Measurements from ENCODE around the gene STAMBPL1.
"Not testable (repeated sequence)": the region's sequence is repeated elsewhere in the genome, so short reads cannot be mapped to it uniquely, and the experiment has no call there.

Gene STAMBPL1

DNA sequence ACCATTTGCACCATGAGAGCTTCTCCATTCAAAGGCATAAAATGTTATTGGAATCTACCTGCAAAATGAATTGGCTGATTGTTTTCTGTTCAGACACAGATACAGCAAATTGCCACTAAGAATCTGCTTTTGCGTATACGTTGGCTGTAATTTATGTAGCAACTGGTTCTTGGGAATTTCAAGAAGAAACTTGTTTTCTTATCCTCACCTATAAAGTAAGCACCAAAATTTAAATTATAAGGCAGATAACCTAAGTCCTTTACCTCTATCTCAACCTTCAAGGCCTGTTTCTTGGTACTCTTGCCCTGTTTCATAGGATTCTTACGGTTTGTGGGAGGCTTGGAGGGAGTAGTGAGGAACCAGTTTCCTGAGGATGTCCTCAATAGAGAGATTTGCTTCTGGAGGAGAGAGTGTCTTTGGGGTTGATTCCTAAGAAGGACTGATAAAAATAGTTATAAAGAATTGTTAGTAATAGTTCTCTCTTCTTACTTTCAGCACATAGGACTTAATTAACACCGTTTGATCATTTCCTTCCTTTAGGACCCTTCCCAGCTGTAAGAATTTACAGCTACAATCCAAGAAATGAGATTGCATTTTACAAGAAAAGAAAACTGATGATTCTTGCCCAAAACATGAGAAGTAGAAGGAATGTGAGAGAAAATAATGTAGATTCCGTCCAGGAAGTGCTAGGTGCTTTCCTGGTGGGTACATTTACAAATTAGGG lies 2.0 kb downstream of the STAMBPL1 start:
- H3K9me3 ChIP-seq (ENCODE audit: insufficient read depth, low read depth, low read length): no peaks in the 10 kb centered on the region
- no peak overlapping the region for H3K27ac ChIP-seq (ENCODE audit: low read depth, low read length)
- H3K36me3 ChIP-seq (ENCODE audit: insufficient read depth, low read length): no peaks in the 10 kb centered on the region
- no peak overlapping the region for H3K4me3 ChIP-seq (ENCODE audit: low read length)
- H3K9ac ChIP-seq (ENCODE audit: low read depth, low read length): no peak overlapping the region
- 86% methylated on average over 5 of the region's 5 CpGs for WGBS
- peaks cover 34% of the 10 kb centered on the region for H3K27me3 ChIP-seq (ENCODE audit: insufficient read depth, low read length)
- peaks cover 19% of the 10 kb centered on the region for H3K4me1 ChIP-seq (ENCODE audit: insufficient read depth, low read length)

- not testable (repeated sequence) for H3K4me3 ChIP-seq (ENCODE audit: low read length); H3K27ac ChIP-seq (ENCODE audit: low read depth, low read length); H3K9ac ChIP-seq (ENCODE audit: low read depth, low read length); H3K36me3 ChIP-seq (ENCODE audit: insufficient read depth, low read length); H3K9me3 ChIP-seq (ENCODE audit: insufficient read depth, low read depth, low read length)
- peaks cover 19% of the 10 kb centered on the region for H3K4me1 ChIP-seq (ENCODE audit: insufficient read depth, low read length)
- WGBS: 92% methylated on average over 7 of the region's 8 CpGs
- peaks cover 34% of the 10 kb centered on the region for H3K27me3 ChIP-seq (ENCODE audit: insufficient read depth, low read length)
These were observed 2.8 kb downstream of the STAMBPL1 start for GRCh38 chr10:88882646-88883447.

- H3K4me1 ChIP-seq (ENCODE audit: insufficient read depth, low read length): peaks cover 19% of the 10 kb centered on the region
- 91% methylated on average over 2 of the region's 2 CpGs for WGBS
These were observed 3.4 kb downstream of the STAMBPL1 start for GRCh38 chr10:88883448-88883809.

GRCh38 chr10:88886557-88886956 lies 6.5 kb downstream of the STAMBPL1 start:
- Histone ChIP-seq H3K36me3 (ENCODE audit: insufficient read depth, low read length) (no peaks in the 10 kb centered on the region), H3K9ac (ENCODE audit: low read depth, low read length) (no peak overlapping the region), H3K9me3 (ENCODE audit: insufficient read depth, low read depth, low read length) (no peaks in the 10 kb centered on the region), H3K4me3 (ENCODE audit: low read length) (no peak overlapping the region), H3K4me1 (ENCODE audit: insufficient read depth, low read length) (peaks cover 15% of the 10 kb centered on the region), H3K27ac (ENCODE audit: low read depth, low read length) (no peak overlapping the region), H3K27me3 (ENCODE audit: insufficient read depth, low read length) (peaks cover 7% of the 10 kb centered on the region; the same call in 1 of the 2 replicates)

More at GRCh38 chr10:88883448-88883809, 3.4 kb downstream of the STAMBPL1 start:
- Histone ChIP-seq H3K36me3 (ENCODE audit: insufficient read depth, low read length) (no peaks in the 10 kb centered on the region), H3K9me3 (ENCODE audit: insufficient read depth, low read depth, low read length) (no peaks in the 10 kb centered on the region), H3K27me3 (ENCODE audit: insufficient read depth, low read length) (peaks cover 32% of the 10 kb centered on the region), H3K4me3 (ENCODE audit: low read length) (no peak overlapping the region), H3K27ac (ENCODE audit: low read depth, low read length) (no peak overlapping the region), H3K9ac (ENCODE audit: low read depth, low read length) (no peak overlapping the region)

GRCh38 chr10:88888810-88889445 lies 8.9 kb downstream of the STAMBPL1 start:
- H3K4me1 ChIP-seq (ENCODE audit: insufficient read depth, low read length): peaks cover 18% of the 10 kb centered on the region
- H3K27ac ChIP-seq (ENCODE audit: low read depth, low read length): no peak overlapping the region
- H3K9ac ChIP-seq (ENCODE audit: low read depth, low read length): no peak overlapping the region

DNA sequence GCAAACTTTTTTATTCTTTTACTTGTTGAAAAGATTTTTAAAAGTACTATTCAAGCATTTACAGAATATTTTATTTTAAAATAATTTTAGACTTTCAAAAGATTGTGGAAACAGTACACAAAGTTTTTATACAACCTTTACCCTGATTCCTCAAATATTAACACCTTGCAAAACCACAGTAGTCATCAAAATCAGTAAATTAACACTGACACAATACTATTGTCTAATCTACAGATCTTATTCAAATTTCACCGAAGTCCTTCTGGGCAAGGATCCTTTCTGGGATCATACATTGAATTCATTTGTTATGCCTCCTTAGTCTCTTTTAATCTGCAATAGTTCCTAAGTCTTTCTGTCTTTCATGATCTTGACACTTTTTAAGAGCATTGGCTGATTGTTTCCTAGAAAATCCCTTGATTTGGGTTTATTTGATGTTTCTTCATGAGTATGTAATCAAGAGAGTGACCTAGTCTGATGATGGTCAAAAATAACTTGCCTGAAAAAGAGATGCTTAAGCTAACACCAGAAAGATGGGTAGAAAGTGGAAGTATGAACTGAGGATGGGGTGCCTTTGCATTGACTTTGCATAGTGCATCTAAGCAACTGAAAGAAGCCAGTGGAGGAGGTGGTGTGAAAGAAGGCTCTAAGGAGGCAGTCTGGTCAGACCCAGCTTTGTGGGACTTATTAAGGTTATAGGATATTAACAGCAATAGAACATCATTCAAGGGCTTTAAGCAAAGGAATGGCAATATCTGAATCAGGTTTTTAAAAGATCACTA lies 9.7 kb downstream of the STAMBPL1 start:
- H3K27ac ChIP-seq (ENCODE audit: low read depth, low read length): no peak overlapping the region
- 95% methylated on average over 1 of the region's 1 CpG for whole genome bisulfite sequencing
- H3K9ac ChIP-seq (ENCODE audit: low read depth, low read length): no peak overlapping the region
- peaks cover 18% of the 10 kb centered on the region for H3K4me1 ChIP-seq (ENCODE audit: insufficient read depth, low read length)
- no peaks in the 10 kb centered on the region for H3K36me3 ChIP-seq (ENCODE audit: insufficient read depth, low read length)
- no peak overlapping the region for H3K4me3 ChIP-seq (ENCODE audit: low read length)
- no peaks in the 10 kb centered on the region for H3K9me3 ChIP-seq (ENCODE audit: insufficient read depth, low read depth, low read length)
- H3K27me3 ChIP-seq (ENCODE audit: insufficient read depth, low read length): no peaks in the 10 kb centered on the region

More at GRCh38 chr10:88888810-88889445, 8.9 kb downstream of the STAMBPL1 start:
- Histone ChIP-seq H3K9me3 (ENCODE audit: insufficient read depth, low read depth, low read length) (no peaks in the 10 kb centered on the region), H3K27me3 (ENCODE audit: insufficient read depth, low read length) (no peaks in the 10 kb centered on the region), H3K4me3 (ENCODE audit: low read length) (no peak overlapping the region), H3K36me3 (ENCODE audit: insufficient read depth, low read length) (no peaks in the 10 kb centered on the region)

DNA sequence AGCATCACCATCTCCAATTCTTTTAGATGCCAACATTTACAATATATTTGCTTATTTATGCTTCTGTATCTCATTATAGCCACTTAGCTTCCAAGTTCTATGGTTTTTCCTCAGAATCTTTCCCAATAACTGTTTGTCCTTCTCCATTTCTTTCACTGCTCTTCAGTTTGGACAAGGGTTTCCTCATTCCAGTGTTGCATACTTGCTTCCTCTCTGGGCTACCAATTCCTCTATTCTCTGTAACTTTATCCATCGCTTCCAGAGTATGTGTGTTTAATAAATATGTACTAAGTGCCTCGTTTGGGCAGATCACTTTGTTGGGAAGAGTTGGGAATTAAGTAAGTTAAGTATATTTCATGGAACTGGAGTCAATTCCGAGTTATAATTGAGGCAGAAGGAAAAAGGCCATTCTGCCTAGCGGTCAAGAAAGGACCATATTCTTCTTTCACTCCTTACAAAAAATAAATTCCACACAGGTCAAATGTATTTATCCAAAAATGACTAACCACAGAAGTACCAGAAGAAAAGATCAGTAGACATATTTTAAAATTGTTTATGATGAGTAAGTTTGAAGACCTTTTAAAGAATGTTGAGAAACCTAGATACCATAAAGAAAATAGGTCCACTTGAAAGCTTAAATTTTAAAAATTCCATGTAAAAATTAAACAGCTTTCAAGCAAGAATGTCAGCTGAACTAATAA lies 10.8 kb downstream of the STAMBPL1 start:
- Histone ChIP-seq H3K9ac (ENCODE audit: low read depth, low read length) (no peak overlapping the region), H3K4me1 (ENCODE audit: insufficient read depth, low read length) (peaks cover 18% of the 10 kb centered on the region), H3K4me3 (ENCODE audit: low read length) (no peak overlapping the region), H3K9me3 (ENCODE audit: insufficient read depth, low read depth, low read length) (no peaks in the 10 kb centered on the region), H3K36me3 (ENCODE audit: insufficient read depth, low read length) (no peaks in the 10 kb centered on the region), H3K27me3 (ENCODE audit: insufficient read depth, low read length) (no peaks in the 10 kb centered on the region), H3K27ac (ENCODE audit: low read depth, low read length) (no peak overlapping the region)
- 92% methylated on average over 4 of the region's 4 CpGs for WGBS

DNA sequence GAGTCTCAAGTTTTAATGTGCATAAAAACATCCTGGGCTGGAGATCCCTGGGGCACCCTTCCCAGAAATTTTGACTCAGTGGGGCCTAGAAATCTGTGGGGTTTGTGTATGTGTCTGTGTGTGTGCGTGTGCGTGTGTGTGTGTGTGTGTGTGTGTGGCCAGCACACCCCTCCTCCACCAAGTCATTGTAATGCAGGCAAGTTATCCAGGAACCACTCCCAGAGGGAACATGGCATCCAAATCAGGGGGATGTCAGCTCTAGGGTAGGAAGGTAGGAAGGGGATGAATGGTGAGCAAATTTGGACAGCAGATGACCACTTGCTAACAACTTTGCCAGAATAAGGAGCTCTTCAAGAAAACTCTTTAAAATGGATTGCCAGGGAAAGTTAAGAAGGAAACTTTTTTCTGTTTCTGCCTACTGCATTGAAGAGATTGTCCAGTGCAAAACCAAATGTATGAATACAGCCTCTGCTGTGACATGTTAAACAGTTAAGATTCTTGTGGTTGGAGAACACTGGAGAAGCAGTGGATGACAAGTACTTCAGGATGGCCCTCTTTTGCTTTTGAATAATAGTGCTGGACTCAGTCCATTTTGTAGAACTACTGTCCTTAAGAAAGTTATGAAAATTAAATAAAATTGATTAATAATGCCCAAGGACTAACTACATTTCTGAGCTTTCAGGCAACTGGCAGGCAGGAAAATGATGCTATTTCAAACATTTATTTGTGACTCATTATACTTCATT lies 12.3 kb downstream of the STAMBPL1 start:
- Histone ChIP-seq H3K4me3 (ENCODE audit: low read length) (no peak overlapping the region), H3K9me3 (ENCODE audit: insufficient read depth, low read depth, low read length) (no peaks in the 10 kb centered on the region), H3K27ac (ENCODE audit: low read depth, low read length) (no peak overlapping the region), H3K27me3 (ENCODE audit: insufficient read depth, low read length) (no peaks in the 10 kb centered on the region), H3K9ac (ENCODE audit: low read depth, low read length) (no peak overlapping the region), H3K36me3 (ENCODE audit: insufficient read depth, low read length) (no peaks in the 10 kb centered on the region), H3K4me1 (ENCODE audit: insufficient read depth, low read length) (peaks cover 17% of the 10 kb centered on the region)
- 40% methylated on average over 1 of the region's 2 CpGs for WGBS

- Histone ChIP-seq H3K4me3 (ENCODE audit: low read length) (no peak overlapping the region), H3K4me1 (ENCODE audit: insufficient read depth, low read length) (peaks cover 19% of the 10 kb centered on the region), H3K9me3 (ENCODE audit: insufficient read depth, low read depth, low read length) (no peaks in the 10 kb centered on the region), H3K27me3 (ENCODE audit: insufficient read depth, low read length) (no peaks in the 10 kb centered on the region), H3K9ac (ENCODE audit: low read depth, low read length) (no peak overlapping the region), H3K27ac (ENCODE audit: low read depth, low read length) (no peak overlapping the region), H3K36me3 (ENCODE audit: insufficient read depth, low read length) (no peaks in the 10 kb centered on the region)
- WGBS: 94% methylated on average over 3 of the region's 3 CpGs
These were observed 13.6 kb downstream of the STAMBPL1 start for GRCh38 chr10:88893611-88894010.

- H3K4me1 ChIP-seq (ENCODE audit: insufficient read depth, low read length): peaks cover 19% of the 10 kb centered on the region
- WGBS: 100% methylated on average over 1 of the region's 1 CpG
- H3K27me3 ChIP-seq (ENCODE audit: insufficient read depth, low read length): no peaks in the 10 kb centered on the region
- H3K4me3 ChIP-seq (ENCODE audit: low read length): no peak overlapping the region
- no peaks in the 10 kb centered on the region for H3K9me3 ChIP-seq (ENCODE audit: insufficient read depth, low read depth, low read length)
- no peak overlapping the region for H3K27ac ChIP-seq (ENCODE audit: low read depth, low read length)
- no peak overlapping the region for H3K9ac ChIP-seq (ENCODE audit: low read depth, low read length)
- H3K36me3 ChIP-seq (ENCODE audit: insufficient read depth, low read length): no peaks in the 10 kb centered on the region
These were observed 15.2 kb downstream of the STAMBPL1 start for GRCh38 chr10:88895250-88895649.
